Measurements from ENCODE around the gene LDAF1.

Gene LDAF1

DNA sequence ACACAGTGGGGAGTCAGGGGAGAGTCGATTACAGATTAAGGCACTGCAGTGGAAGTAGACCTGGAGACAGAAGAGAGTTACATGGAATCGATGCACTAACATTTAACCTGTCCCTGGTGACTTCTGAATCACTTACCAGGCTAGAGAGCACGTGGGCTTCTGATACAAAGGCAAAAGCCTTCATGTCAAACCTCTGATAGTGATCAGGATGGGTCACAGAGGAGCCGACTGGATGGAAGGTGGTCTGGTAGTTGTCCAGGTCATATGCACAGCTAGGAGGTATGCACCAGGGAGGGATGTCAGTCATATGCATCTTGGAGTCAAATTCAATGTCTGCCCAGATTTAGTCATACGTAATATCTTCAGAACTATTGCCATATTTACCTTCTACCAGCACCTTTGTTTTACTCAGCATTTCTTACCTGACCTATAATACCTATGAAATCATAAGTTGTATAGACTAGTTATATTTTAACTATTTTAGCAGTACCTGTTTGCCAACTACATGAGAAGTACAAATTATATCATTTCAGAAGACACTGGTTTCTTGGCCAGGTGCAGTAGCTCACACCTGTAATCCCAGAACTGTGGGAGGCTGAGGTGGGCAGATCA lies 41.2 kb downstream of the LDAF1 start:
- no peak for DNase-seq

DNA sequence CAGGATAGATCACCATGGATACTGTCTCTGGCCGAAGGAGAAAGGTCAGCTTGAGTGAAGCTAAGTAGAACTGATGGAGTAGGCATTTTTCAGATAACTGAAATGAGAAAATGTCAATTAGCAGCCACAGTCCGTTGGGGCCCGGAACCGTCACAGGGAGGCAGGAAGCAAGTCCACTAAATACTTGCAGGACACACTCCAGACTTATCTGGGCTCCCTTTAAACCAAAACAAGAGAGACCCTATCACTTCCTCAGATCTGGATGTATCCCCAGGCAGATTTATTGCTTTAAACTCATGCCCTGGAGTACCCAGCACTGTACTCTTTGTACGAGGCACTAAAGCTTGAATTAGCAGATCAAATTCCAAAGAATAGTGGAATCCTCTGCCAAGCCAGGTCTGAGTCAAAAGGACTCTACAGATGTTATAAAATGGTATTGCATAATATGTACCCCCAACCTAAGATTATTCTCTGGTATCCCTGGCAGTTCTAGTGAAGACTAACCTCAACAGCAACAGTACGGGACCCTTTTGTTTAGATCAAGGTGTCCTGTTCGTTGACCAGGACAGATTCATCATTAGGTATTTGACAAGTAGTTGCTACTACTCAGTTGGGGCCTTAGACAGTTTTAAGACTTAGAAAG lies 44.8 kb downstream of the LDAF1 start:
- no peak for DNase-seq

DNA sequence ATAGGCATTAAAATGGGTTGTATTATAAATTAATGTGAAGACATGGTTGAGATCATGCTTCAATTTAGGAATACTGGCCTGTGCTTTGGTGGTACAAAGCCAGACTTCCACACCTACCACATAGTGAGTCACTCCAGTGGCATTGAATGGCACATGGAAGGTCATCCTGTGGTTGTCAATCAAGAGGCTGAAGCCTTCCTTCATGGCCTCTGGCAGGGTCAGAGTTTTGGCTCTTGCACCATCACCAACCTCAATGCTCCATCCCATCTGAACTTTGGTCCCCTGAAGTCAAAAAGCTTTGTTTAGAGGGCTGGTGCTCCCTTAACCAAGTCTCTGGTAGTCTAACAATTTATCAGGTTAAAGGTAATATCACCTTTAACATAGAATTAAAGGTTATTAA lies 46.8 kb downstream of the LDAF1 start:
- DNase-seq, result no peak

DNA sequence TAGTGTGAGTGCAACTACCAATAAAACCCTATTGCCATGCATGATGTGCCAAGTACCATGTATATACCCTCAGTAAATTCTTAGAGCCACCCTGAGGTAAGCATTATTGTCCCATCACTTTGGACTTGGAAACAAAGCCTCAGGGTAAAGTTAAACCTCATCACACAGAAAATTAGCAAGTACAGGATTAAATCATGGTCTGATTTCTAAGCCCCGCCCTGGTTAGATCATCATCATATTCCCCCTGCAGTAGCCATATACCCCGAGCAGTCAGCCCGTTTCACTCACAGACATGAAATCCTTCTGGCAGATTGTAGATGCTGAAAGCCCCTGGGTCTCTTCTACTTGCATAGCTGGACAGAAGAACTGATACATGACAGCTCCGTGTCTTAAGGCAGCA lies 48.1 kb downstream of the LDAF1 start:
- no peak for DNase-seq

DNA sequence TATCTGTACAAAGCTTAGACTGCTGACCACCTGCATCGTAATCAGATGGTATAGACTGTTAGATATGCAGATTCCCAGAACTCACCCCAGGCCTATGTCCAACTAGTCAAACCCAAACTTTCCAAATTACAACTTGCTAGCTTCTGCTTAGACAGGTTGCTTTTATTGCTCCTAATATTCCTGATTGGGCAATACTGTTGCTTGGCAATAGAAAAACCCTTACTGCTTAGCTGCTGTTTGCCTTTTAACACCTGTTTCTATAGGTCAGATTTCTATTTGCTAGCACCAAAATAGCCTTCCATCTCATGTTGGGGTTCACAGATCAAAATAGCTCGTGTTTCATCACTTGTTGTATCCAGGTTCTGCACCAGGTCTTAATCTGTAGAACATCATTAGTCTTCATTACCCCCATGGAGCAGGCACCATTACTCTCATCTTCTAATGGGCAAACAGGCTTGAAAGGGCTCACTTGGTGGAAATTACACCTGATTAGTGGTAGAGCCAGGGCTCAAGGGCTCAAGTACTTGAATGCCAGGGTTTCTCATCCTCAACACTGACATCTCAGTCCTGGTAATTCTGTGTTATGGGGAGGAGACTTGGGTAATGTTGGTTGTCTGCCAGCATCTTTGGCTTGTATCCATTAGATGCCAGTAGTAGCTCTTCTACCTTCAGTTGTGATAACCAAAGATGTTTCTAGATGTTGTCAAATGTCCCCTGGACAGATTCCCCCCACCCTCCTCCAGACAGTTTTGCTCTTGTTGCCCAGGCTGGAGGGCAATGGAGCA lies 50.2 kb downstream of the LDAF1 start:
- no peak for DNase-seq

DNA sequence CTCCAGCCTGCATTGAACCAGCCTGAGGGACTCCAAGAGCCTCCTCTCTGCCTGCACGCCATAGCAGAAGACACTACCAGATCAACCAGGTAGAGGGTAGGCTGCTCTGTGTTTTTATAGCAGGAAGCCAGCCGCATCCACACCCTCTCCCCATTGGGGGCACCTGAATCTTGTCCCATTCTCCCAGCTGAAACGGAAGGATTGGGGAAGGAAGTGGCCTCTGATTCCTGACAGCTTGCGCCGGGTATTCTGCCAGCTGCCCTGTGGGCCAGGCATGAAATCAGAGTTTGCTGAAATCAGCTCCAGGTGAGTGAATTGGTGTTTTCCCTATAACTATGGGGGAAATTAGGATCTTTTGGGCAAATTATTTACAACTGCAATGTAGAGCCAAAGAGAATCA lies 53.0 kb downstream of the LDAF1 start, which contains the start of gene ZP2:
Gene ZP2, minus strand, starts transcription at position 89 of the 400 bp plus-strand sequence. Its CDS starts 27 bp downstream, at position 62.
- DNase-seq, result no peak

DNA sequence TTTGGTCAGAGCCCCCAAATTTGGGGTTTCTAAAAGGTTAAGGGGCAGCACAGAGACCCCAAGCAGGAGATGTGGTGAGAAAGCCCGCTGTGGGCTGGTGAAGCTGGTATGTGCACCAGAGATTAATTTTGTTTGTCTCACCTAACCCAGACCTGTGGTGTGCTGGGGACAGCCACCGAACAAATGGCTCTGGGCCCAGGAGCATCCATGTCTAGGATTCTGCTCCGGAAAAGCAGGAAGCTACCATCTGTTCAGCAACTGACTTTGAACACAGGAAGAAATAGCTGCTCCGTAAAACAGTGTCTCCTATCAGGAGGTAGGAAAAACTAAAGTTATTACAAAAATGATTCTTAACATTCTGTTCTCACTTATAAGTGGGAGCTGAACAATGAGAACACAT lies 55.6 kb downstream of the LDAF1 start:
- DNase-seq, result no peak

DNA sequence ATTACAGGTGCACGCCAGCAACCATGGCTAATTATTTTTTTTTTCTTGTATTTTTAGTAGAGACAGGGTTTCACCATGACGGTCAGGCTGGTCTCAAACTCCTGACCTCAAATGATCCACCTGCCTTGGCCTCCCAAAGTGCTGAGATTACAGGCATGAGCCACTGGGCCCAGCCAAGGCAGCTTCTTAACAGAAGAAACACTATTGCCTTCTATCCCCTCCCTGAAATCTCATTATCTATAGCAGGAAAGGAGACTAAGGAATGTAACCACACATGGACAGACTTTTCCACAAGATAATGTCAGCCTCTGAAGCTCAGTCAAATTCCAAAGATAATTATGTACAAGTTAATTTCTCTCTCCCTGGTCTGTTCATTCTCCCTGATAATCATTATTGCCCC lies 58.6 kb downstream of the LDAF1 start:
- no peak for DNase-seq

DNA sequence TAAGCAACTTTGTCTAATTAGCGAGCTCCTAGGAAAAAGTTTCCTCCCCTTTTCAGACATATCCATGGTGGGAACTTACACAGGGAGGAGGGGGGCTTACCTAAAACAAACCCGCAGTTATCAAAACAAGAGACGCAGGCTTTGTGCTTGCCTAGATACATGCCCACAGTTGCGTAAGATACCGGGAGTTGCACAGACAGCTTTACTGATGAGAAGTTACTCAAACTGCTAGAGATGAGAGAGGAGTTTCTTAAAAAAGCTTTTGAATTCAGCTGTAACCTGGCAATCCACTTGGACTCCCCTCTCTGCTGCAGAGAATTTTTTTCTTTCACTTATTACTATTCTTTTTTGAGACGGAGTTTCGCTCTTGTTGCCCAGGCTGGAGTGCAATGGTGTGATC lies 59.7 kb downstream of the LDAF1 start:
- no peak for DNase-seq

DNA sequence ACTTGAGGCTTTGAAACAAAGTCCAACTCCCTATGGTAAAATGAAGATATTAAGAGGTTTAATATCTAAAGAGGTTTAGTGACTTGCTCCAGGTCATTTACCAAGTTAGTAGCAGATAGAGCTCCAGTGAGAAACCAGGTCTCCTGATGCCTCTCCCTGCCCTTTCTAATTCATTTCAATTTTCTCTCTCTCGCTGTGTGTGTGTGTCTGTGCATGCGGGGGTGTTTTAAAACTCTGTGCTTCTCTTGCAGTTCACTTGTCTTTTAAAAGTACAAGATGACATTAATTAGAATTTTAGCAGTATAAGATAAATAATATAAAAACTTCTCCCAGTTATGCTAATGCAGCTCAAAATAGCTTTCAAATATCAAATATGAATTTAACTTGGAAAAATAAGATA lies 61.1 kb downstream of the LDAF1 start:
- DNase-seq, result no peak

DNA sequence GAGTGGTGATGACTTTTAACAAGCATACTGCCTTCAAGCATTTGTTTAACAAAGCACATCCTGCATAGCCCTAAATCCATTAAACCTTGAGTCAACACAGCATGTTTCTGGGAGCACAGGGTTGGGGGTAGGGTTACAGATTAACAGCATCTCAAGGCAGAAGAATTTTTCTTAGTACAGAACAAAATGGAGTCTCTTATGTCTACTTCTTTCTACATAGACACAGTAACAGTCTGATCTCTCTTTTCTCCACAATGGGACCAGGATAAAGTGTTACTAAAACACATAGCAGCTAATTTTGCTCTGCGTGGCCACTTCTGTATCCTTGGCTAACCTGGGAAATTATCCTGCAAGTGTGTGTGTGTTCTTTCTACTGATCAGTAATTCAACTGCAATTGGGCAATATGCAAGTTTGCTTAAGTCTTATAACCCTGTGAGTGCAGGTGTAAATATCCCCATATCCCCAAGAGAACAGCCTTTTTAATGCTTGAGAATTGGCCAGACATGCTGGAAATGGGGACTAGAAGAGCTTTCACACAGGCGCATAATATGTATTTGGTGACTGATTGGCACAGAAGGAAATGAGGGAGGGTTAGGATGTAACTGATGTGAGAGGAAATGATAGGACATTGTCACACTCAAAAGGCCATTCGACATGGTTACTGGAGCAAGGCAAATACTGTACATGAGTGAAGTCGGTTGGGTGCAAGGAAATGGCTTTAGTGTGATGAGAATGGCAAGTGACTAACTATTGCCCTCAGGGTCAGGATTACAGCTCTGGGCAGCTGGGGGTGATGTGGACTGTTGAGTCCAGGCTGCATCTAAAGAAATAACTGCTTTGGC lies 64.2 kb downstream of the LDAF1 start:
- no peak for DNase-seq

DNA sequence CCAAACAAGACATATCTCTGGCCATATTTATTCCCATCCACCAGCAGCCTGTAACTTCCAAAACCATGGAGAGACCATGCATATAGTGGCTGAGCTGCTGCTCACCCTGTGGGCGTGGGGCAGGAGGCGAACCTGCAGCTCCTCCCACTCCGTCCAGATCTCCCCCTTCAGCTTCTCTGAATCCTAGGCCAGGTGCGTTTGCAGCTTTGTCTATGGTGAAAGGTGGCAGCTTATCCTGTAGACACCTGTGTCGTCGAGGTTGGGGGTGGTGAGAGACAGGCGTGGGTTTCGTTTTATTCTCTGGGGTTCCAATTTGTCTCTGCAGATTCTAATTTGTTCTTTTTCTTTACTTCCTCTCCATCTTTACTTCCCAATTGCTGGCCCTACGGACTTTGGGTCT lies 65.3 kb downstream of the LDAF1 start:
- no peak for DNase-seq

DNA sequence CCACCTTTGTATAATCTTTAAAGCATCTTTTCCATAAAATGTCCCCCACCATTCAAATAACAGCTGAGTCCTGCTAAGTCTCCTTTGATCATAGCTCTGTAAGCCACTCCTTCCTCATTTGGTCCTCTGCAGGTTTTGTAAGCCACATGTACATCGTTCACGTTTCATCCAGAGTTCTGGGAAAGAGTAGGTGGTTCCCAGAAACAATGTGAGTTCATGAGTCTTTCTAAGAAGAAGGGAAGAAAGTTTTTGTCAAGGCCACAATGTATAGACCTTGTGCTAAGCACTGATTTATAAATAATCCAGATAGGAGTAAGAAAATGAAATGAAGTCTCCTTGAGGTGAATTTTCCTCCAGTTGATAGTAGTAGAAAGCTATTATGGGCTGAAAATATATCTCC lies 66.3 kb downstream of the LDAF1 start:
- peak; percentile 25 for DNase-seq

DNA sequence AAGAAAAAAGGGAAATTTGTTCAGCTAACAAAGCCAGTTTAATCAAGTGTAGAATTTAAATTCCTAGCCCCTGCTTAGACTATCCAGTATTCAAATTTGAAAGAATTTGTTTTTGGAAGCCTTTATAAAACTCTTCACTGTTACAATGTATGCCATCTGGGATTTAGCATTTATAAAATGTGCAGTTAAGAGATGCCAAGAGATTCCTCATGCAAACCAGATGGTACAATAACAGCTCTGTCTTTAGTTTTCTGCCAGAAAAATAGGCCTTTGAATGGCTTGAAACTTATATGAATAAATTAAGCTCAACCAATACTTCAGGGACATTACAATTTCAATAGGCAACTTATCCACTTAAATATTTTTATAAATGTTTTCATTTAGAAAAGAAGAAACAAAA lies 68.3 kb downstream of the LDAF1 start:
- no peak for DNase-seq

DNA sequence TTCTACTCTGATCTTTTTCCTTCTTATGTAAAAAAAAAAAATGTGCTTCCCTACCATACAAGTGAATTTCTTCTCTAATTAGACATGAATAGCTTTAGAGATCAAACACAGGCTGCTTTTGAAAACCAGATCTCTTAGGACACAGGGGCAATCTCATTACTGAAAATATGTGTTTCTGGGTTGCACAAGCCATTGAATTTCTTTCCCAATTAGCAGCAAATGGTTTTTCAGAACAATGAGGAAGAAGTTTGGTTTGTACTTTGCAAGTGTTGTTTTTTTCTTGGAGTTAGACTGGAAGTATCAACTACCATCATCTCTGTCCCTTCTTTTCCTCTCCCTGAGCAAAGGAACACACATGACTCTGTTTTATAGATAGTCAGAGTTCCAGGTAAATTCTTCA lies 69.4 kb downstream of the LDAF1 start:
- no peak for DNase-seq

DNA sequence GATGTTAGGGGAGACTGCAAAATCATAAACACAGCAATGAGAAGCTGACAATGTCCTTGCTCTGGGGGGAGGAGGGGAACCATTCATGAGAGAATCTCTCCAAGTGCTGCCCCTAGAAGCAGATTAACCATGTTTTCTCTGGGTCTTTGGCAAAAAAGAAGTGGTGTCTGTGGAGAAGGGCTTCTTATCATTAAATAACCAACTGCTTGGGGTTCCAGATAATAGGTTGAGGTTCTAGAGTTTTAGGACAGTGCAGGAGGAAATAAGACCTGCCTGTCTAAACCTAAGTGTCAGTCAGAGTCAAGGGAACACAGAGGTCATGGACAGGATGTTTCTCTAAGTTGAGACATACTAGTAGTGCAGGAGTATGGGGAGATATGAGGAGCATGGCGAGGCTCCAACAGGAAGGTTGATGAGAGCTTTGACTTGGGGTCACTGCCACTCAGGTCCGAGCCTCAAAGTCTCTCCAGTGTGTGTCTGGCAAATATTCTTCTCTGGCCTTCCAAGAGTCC lies 69.9 kb downstream of the LDAF1 start:
- no peak for DNase-seq
